ENCODE measurements around the gene IGFBP6. TPM values are rescaled to one million over a fixed set of nuclear protein-coding genes. Genes with fewer than 3 reads are reported as not detected.

IGFBP6 gene
- total and polyA plus RNA-seq, 12 donors = 27.0 to 182 (median 41.0) TPM

DNA sequence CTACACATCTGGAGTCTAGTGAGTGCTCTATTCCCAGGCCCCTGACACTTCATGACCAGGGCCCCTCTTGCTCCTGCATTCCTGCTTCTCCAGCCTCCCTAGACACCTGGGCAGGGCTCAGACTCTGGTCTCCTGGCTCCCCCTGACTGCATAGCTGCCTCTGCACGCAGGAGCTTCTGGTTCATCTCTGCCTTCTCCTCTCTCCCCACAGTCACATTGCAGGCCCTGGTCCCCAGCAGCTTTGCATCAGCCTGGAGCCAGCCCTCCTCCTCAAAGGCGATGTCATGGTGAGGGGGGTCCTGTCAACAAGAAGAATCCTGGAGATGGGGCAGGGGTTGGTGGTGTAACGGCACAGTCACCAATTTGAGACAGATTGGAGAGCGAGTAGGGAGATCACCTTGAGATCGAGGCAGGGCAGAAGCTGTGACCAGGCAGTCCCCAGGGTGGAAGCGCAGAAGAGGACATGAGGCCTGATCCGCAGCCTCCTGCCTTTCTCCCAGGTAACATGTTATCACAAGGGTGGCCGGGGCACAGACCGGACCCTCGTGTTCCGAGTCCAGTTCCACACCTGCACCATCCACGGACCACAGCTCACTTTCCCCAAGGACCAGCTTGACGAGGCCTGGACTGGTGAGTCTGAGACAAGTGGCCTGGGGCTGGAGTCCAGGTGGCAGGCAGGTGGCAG, 39.5 kb upstream of the IGFBP6 start:
- H3K27me3 ChIP-seq = no peaks in the 10 kb centered on the region
- no peaks in the 10 kb centered on the region for H3K9me3 ChIP-seq
- TF ChIP-seq, protein P1, sequence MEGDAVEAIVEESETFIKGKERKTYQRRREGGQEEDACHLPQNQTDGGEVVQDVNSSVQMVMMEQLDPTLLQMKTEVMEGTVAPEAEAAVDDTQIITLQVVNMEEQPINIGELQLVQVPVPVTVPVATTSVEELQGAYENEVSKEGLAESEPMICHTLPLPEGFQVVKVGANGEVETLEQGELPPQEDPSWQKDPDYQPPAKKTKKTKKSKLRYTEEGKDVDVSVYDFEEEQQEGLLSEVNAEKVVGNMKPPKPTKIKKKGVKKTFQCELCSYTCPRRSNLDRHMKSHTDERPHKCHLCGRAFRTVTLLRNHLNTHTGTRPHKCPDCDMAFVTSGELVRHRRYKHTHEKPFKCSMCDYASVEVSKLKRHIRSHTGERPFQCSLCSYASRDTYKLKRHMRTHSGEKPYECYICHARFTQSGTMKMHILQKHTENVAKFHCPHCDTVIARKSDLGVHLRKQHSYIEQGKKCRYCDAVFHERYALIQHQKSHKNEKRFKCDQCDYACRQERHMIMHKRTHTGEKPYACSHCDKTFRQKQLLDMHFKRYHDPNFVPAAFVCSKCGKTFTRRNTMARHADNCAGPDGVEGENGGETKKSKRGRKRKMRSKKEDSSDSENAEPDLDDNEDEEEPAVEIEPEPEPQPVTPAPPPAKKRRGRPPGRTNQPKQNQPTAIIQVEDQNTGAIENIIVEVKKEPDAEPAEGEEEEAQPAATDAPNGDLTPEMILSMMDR (IDR thresholded peaks at IDR 0.05) = no peak
- H3K4me1 ChIP-seq = peaks cover 46 to 99% (median 71%) of the 10 kb centered on the region in 9 donors
- H3K4me3 ChIP-seq = no peak overlapping the region
- intact Hi-C loops (cut with DNase I) = no loop called here
- WGBS, 2 donors = 87 to 88% methylated on average over 13 of the region's 13 CpGs
- DNase-seq (no peak), ATAC-seq (no peak)
- H3K36me3 ChIP-seq = peaks cover 3 to 97% (median 63%) of the 10 kb centered on the region in 9 donors
- H3K27ac ChIP-seq = peak overlapping the region in 3 of 10 donors; percentile 22 to 100 (median 28)

DNA sequence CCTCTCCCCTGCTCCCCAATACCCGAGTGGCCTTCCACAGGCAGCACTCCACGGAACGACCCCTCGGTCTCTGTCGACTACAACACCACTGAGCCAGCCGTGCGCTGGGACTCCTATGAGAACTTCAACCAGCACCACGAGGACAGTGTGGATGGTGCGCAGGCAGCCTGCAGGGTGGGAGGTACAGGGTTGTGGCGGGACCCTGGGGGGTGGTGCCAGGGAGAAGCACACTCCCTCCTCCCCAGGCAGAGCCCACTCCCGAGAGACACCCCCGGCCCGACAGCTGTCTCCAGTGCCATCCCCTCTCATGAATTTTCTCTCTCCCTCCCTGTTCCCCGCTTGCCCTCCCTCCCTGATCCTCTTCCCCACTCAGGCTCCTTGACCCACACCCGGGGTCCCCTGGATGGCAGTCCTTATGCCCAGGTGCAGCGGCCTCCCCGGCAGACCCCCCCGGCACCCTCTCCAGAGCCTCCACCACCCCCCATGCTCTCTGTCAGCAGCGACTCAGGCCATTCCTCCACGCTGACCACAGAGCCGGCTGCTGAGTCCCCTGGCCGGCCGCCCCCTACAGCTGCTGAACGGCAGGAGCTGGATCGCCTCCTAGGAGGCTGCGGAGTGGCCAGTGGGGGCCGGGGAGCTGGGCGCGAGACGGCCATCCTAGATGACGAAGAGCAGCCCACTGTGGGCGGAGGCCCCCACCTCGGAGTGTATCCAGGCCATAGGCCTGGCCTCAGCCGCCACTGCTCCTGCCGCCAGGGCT, 38.6 kb upstream of the IGFBP6 start:
- TF ChIP-seq, protein P1 (IDR thresholded peaks at IDR 0.05) = no peak
- Histone ChIP-seq H3K9me3 (no peaks in the 10 kb centered on the region), H3K27me3 (no peaks in the 10 kb centered on the region), H3K4me1 (peaks cover 45 to 99% (median 71%) of the 10 kb centered on the region in 9 donors), H3K4me3 (no peak overlapping the region), H3K36me3 (peaks cover 3 to 98% (median 69%) of the 10 kb centered on the region in 9 donors), H3K27ac (peak overlapping the region in 6 of 10 donors; percentile 2 to 100 (median 58))
- ATAC-seq (peak in 1 of 8 donors; percentile 0), DNase-seq (no peak)
- WGBS, 2 donors = 79 to 82% methylated on average over 35 of the region's 35 CpGs
- intact Hi-C loops (cut with DNase I) = no loop called here

DNA sequence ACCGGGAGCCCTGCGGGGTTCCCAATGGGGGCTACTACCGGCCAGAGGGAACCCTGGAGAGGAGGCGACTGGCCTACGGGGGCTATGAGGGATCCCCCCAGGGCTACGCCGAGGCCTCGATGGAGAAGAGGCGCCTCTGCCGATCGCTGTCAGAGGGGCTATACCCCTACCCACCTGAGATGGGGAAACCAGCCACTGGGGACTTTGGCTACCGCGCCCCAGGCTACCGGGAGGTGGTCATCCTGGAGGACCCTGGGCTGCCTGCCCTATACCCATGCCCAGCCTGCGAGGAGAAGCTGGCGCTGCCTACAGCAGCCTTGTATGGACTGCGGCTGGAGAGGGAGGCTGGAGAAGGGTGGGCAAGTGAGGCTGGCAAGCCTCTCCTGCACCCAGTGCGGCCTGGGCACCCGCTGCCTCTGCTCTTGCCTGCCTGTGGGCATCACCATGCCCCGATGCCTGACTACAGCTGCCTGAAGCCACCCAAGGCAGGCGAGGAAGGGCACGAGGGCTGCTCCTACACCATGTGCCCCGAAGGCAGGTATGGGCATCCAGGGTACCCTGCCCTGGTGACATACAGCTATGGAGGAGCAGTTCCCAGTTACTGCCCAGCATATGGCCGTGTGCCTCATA, 37.9 kb upstream of the IGFBP6 start:
- no peaks in the 10 kb centered on the region for H3K9me3 ChIP-seq
- intact Hi-C loops (cut with DNase I) = loop anchor here in 1 of 10 donors (5.0 to 10.0 kb wide), 2 partner anchors 38 to 135 kb away; partner anchors contain the start of gene IGFBP6
- peaks cover 47 to 99% (median 71%) of the 10 kb centered on the region in 9 donors for H3K4me1 ChIP-seq
- 91 to 93% methylated on average over 24 of the region's 24 CpGs for WGBS, 2 donors
- H3K36me3 ChIP-seq = peaks cover 3 to 100% (median 70%) of the 10 kb centered on the region in 9 donors
- DNase-seq (no peak), ATAC-seq (peak in 1 of 8 donors; percentile 0)
- H3K27me3 ChIP-seq = no peaks in the 10 kb centered on the region
- peak overlapping the region in 7 of 10 donors; percentile 17 to 88 (median 65) for H3K27ac ChIP-seq
- TF ChIP-seq, protein P1 (IDR thresholded peaks at IDR 0.05) = no peak
- H3K4me3 ChIP-seq = no peak overlapping the region

Data from heart right ventricle (tissue), 16 donors.